Fibroblast of lung (primary cell): Measurements from ENCODE around the gene SHC4.

Experiments used
- EZH2 ChIP-seq: IDR thresholded peaks from 2 replicates; pipeline ENCODE4 v1.5.1; 2012; ENCODE audit warnings: low read length, control low read depth, mild to moderate bottlenecking; ENCODE audit errors: missing control alignments
- TF ChIP-seq, protein P1 (sequence below), 2 donors: IDR thresholded peaks in 1 of 2; conservative IDR thresholded peaks in 1 of 2; 1 replicate in 1 of 2; 2 replicates in 1 of 2; pipeline ENCODE4 v1.5.1; 2011 to 2012; ENCODE audit warnings: low read length in 2 of 2, control low read depth in 1 of 2, inconsistent platforms in 1 of 2, low read depth in 1 of 2, mild to moderate bottlenecking in 1 of 2

DNA sequence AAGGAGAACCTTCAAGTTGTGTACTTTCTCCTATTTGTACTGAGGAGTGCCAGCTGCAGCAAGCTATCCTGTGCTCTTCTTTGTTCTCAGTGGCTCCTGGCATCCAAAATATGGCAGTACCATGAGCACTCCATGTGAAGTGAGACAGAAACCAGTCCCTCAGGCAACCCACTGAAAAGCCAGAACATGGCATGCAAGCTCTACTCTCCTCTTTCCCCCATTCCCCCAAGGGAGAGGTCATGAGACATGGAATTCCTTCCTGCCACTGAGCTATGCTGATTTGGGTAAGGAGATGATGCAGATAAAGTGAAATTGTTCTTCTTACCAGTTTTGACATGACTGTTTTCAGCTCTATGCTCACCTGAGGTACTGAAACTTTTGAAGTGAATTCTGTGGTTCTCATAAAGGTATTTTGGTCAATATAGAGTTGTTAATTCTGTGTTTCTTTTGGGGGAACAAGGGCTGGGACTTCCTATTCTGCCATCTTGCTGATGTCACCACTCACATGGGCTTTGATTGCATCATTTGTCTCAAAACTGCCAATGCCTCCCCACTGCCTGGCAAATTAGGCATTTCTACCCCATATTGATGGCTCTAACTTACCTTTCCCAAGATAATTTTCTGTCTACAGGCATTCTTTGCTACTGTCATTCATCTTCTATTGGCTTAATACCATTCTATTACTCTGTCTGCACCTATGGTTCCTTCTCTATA lies 130.0 kb downstream of the SHC4 start:
- TF ChIP-seq EZH2: no peak
- TF ChIP-seq, protein P1, sequence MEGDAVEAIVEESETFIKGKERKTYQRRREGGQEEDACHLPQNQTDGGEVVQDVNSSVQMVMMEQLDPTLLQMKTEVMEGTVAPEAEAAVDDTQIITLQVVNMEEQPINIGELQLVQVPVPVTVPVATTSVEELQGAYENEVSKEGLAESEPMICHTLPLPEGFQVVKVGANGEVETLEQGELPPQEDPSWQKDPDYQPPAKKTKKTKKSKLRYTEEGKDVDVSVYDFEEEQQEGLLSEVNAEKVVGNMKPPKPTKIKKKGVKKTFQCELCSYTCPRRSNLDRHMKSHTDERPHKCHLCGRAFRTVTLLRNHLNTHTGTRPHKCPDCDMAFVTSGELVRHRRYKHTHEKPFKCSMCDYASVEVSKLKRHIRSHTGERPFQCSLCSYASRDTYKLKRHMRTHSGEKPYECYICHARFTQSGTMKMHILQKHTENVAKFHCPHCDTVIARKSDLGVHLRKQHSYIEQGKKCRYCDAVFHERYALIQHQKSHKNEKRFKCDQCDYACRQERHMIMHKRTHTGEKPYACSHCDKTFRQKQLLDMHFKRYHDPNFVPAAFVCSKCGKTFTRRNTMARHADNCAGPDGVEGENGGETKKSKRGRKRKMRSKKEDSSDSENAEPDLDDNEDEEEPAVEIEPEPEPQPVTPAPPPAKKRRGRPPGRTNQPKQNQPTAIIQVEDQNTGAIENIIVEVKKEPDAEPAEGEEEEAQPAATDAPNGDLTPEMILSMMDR (conservative IDR thresholded peaks at IDR 0.05 in 1 of 2, IDR thresholded peaks at IDR 0.05 in 1 of 2; ENCODE audit: low read depth in 1 of 2, low read length in 2 of 2): no peak
